Fibroblast of lung (primary cell): ENCODE results near the gene PITPNB.

ENCODE experiments used
- CTCF ChIP-seq, 2 donors: IDR thresholded peaks in 1 of 2; conservative IDR thresholded peaks in 1 of 2; 1 replicate in 1 of 2; 2 replicates in 1 of 2; pipeline ENCODE4 v1.5.1; 2011 to 2012; ENCODE audit warnings: low read length in 2 of 2, control low read depth in 1 of 2, inconsistent platforms in 1 of 2, low read depth in 1 of 2, mild to moderate bottlenecking in 1 of 2
- EZH2 ChIP-seq: IDR thresholded peaks from 2 replicates; pipeline ENCODE4 v1.5.1; 2012; ENCODE audit warnings: low read length, control low read depth, mild to moderate bottlenecking; ENCODE audit errors: missing control alignments

GRCh38 chr22:27937453-27937852 lies 18.4 kb upstream of the PITPNB start:
- TF ChIP-seq CTCF (conservative IDR thresholded peaks at IDR 0.05 in 1 of 2, IDR thresholded peaks at IDR 0.05 in 1 of 2; ENCODE audit: low read depth in 1 of 2, low read length in 2 of 2), result peak in 1 of 2 donors; percentile 17
- no peak for TF ChIP-seq EZH2
